Upper lobe of left lung (tissue), 6 donors: Measurements from ENCODE around the gene LMOD1. TPM values are rescaled to one million over a fixed set of nuclear protein-coding genes. Genes with fewer than 3 reads are reported as not detected.

Source experiments
- ATAC-seq, 2 donors: fragments of 200-7000 bp; cut with Tn5 transposase; one replicate each; pipeline ENCODE4 v1.9.1; 2022; ENCODE audit warnings: mild to moderate bottlenecking in 2 of 2, moderate library complexity in 2 of 2; ENCODE audit not compliant: low FRiP score in 2 of 2
- DNase-seq, 2 donors: peaks; one replicate each; pipeline ENCODE4 v3.0.0-alpha.2; 2019 to 2020
- H3K27ac ChIP-seq, 4 donors: fragments of 200-600 bp; sonication (generic); one replicate each; pipeline ENCODE4 v1.5.1; 2016 to 2019
- H3K27me3 ChIP-seq, 4 donors: fragments of 200-600 bp; sonication (generic); one replicate each; pipeline ENCODE4 v1.5.1; 2017 to 2019
- H3K36me3 ChIP-seq, 4 donors: fragments of 200-600 bp; sonication (generic); one replicate each; pipeline ENCODE4 v1.5.1; 2016 to 2019
- H3K4me1 ChIP-seq, 4 donors: fragments of 200-600 bp; sonication (generic); one replicate each; pipeline ENCODE4 v1.5.1; 2018 to 2019
- H3K4me3 ChIP-seq, 4 donors: fragments of 200-600 bp; sonication (generic); one replicate each; pipeline ENCODE4 v1.5.1; 2017 to 2019; ENCODE audit warnings: mild to moderate bottlenecking in 2 of 4, moderate library complexity in 1 of 4
- H3K9me3 ChIP-seq, 4 donors: fragments of 200-600 bp; sonication (generic); one replicate each; pipeline ENCODE4 v1.5.1; 2018 to 2019
- EP300 ChIP-seq, 4 donors: sonication (generic); formaldehyde crosslinking; IDR thresholded peaks; one replicate each; pipeline ENCODE4 v1.5.1; 2017; ENCODE audit warnings: antibody characterized with exemption in 4 of 4, control low read depth in 2 of 4
- POLR2A ChIP-seq, 4 donors: fragments of 450-650 bp; IDR thresholded peaks; one replicate each; pipeline ENCODE4 v1.5.1; 2016 to 2017; ENCODE audit warnings: antibody characterized with exemption in 4 of 4, mild to moderate bottlenecking in 2 of 4
- POLR2AphosphoS5 ChIP-seq, 2 donors: sonication (generic); formaldehyde crosslinking; IDR thresholded peaks; one replicate each; pipeline ENCODE4 v1.5.1; 2017; ENCODE audit warnings: antibody characterized with exemption in 2 of 2
- WGBS, 2 donors: methylation state at CpG; one replicate each; pipeline ENCODE4 v1.1.5; 2017 to 2018; 5-methylcytosine and 5-hydroxymethylcytosine counted together
- total RNA-seq, 6 donors: library from RNA; depleted of rRNA in 4 of 6; stranded (reverse); fragments of >200 nt in 4 of 6; gene quantifications; one replicate each; pipeline versions ENCODE4 v1.1.0 to v1.2.1, GENCODE V29; 2016 to 2021
- TF ChIP-seq, protein P1 (sequence below), 6 experiments: fragments of 450-650 bp in 4 of 6; fragments of 200-600 bp in 2 of 6; sonication (generic) in 2 of 6; IDR thresholded peaks; one replicate each; pipeline ENCODE4 v1.5.1; 2016 to 2019; ENCODE audit warnings: antibody characterized with exemption in 6 of 6
- donor health status: DM: no; HTN: no; CAD: no; lungs with moderate emphysema.
- donor health status: DM: no; HTN: yes; CAD: no; lungs with severe emphysema.

The LMOD1 gene
- total RNA-seq, 6 donors from 2014 or later: 16.6 to 28.1 (median 22.9) TPM

DNA sequence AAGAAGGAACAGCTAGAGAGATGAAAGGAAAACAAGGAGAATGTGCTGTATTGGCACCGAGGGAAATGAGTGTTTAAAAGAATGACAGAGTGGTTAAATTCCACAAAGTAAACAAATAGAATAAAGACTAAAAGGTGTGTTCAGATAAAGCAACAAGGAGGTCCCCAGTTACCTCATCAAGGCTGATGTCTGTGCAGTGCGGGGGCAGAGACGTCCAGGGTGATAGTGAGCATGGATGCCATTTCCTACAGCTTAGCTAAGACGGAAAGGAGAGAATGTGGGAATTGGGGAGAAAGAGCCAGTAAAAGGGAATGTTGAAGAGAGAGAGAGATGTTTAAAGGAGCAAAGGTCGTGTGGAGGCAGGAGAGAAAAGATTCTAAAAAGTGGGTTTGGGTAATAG is 15.5 kb downstream of the LMOD1 start:
- no peak overlapping the region for H3K27ac ChIP-seq
- H3K4me1 ChIP-seq: peaks cover 0 to 4% (median 0%) of the 10 kb centered on the region in 4 donors
- no peak overlapping the region for H3K4me3 ChIP-seq
- TF ChIP-seq POLR2A (IDR thresholded peaks at IDR 0.05) (no peak), EP300 (IDR thresholded peaks at IDR 0.05) (no peak), POLR2AphosphoS5 (IDR thresholded peaks at IDR 0.05) (no peak)
- TF ChIP-seq, protein P1, sequence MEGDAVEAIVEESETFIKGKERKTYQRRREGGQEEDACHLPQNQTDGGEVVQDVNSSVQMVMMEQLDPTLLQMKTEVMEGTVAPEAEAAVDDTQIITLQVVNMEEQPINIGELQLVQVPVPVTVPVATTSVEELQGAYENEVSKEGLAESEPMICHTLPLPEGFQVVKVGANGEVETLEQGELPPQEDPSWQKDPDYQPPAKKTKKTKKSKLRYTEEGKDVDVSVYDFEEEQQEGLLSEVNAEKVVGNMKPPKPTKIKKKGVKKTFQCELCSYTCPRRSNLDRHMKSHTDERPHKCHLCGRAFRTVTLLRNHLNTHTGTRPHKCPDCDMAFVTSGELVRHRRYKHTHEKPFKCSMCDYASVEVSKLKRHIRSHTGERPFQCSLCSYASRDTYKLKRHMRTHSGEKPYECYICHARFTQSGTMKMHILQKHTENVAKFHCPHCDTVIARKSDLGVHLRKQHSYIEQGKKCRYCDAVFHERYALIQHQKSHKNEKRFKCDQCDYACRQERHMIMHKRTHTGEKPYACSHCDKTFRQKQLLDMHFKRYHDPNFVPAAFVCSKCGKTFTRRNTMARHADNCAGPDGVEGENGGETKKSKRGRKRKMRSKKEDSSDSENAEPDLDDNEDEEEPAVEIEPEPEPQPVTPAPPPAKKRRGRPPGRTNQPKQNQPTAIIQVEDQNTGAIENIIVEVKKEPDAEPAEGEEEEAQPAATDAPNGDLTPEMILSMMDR (IDR thresholded peaks at IDR 0.05): no peak
- WGBS, 2 donors: 62 to 66% methylated on average over 5 of the region's 5 CpGs
- no peak for ATAC-seq
- no peaks in the 10 kb centered on the region for H3K36me3 ChIP-seq
- no peaks in the 10 kb centered on the region for H3K27me3 ChIP-seq
- no peak for DNase-seq
- H3K9me3 ChIP-seq: no peaks in the 10 kb centered on the region

DNA sequence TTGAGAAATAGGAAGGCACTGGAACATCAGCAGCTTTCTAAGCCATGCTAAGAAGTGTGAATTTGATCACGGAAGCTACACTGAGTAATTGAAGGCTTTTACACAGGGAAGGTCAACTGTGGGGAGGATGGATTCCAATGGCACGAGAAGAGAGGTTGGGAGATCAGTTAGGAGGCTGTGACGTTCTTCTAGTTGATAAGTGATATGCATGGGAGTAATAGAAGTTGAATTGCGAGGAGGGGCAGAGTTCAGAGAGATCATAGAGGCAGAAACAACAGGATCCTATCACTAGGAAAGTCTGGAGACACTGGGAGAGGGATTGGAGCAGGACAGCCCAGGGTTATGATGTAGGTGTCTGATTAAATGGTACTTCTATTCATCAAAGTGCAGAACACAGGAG is 16.2 kb downstream of the LMOD1 start:
- Histone ChIP-seq H3K27ac (no peak overlapping the region), H3K36me3 (no peaks in the 10 kb centered on the region), H3K4me1 (peaks cover 0 to 4% (median 0%) of the 10 kb centered on the region in 4 donors), H3K9me3 (no peaks in the 10 kb centered on the region), H3K27me3 (no peaks in the 10 kb centered on the region), H3K4me3 (no peak overlapping the region)
- TF ChIP-seq POLR2AphosphoS5 (IDR thresholded peaks at IDR 0.05) (no peak), EP300 (IDR thresholded peaks at IDR 0.05) (no peak), POLR2A (IDR thresholded peaks at IDR 0.05) (no peak)
- TF ChIP-seq, protein P1 (IDR thresholded peaks at IDR 0.05): no peak
- ATAC-seq: no peak
- no peak for DNase-seq
- 85 to 89% methylated on average over 4 of the region's 4 CpGs for WGBS, 2 donors

DNA sequence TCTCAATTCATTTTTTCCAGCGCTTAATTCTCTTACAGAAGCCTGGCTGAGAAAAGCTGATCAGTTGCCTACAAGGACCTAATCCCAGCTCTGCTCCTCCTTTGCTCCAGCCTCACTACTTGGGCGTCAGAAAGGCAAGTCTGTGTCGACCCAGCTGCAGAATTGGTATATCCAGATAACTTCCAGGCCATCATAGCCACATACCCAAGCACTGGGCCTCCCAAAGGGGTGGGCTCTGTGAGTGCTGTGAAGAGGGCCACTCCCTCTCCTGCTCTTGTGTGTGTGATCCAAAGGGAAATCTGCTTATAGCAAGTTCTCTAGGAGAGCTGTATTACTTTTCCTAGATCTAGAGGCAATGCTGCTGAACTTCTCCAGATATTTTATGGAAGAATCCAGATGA is 18.1 kb downstream of the LMOD1 start:
- Histone ChIP-seq H3K9me3 (no peaks in the 10 kb centered on the region), H3K36me3 (no peaks in the 10 kb centered on the region), H3K27ac (no peak overlapping the region), H3K4me1 (no peaks in the 10 kb centered on the region), H3K27me3 (no peaks in the 10 kb centered on the region), H3K4me3 (no peak overlapping the region)
- TF ChIP-seq, protein P1 (IDR thresholded peaks at IDR 0.05): no peak
- TF ChIP-seq POLR2A (IDR thresholded peaks at IDR 0.05) (no peak), EP300 (IDR thresholded peaks at IDR 0.05) (no peak), POLR2AphosphoS5 (IDR thresholded peaks at IDR 0.05) (no peak)
- no peak for ATAC-seq
- no peak for DNase-seq
- 83 to 98% methylated on average over 3 of the region's 3 CpGs for WGBS, 2 donors

DNA sequence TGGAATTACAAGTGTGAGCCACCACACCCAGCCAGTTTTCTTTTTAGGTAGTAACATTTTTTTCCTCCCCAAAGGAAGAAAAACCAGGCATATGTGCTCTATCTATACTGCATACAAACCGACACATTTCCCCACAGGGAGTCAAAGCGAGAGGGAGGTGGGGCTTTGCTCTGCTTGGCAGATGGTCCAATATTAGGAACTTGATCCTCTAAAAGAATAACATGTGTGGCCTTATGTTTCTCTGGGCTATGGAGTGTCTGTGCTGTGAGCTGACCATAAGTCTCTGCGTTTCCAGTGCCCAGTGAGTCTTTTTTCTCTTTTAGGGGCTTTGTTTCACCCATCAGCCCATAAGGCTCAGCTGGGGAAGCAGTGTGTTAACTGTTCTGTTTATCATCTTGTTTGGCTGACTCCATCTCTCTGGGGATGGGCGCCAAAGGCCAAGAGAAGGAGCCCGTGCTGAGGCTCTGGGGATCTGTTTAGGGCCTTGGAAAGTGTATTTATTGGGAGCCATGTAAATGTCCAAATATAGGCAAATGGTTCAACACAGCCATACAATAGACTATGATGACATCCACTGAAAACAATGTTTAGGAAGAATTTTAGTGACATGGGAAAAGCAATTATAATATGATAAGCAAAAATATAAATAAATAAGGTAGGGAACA is 20.2 kb downstream of the LMOD1 start:
- TF ChIP-seq POLR2AphosphoS5 (IDR thresholded peaks at IDR 0.05): no peak
- TF ChIP-seq POLR2A (IDR thresholded peaks at IDR 0.05): no peak
- TF ChIP-seq, protein P1 (IDR thresholded peaks at IDR 0.05): no peak
- no peak for TF ChIP-seq EP300 (IDR thresholded peaks at IDR 0.05)
- Histone ChIP-seq H3K4me3 (no peak overlapping the region), H3K36me3 (no peaks in the 10 kb centered on the region), H3K27ac (peak overlapping the region in 1 of 4 donors; percentile 16), H3K27me3 (no peaks in the 10 kb centered on the region), H3K9me3 (no peaks in the 10 kb centered on the region), H3K4me1 (no peaks in the 10 kb centered on the region)
- no peak for DNase-seq
- 76 to 80% methylated on average over 5 of the region's 5 CpGs for WGBS, 2 donors
- ATAC-seq: no peak

DNA sequence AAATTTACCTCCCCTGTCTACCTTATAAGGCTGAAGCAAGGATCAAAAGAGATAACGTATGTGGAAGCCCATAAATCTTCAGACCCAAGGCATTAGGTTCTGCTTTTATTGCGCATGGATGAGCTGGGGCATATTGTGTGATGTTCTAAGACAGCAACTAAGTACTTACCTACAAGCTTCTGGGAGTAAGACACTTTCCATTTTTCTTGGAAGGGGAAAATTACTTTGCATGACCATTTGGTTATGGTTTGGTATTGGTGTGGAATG is 21.1 kb downstream of the LMOD1 start:
- ATAC-seq (no peak), DNase-seq (no peak)
- 76 to 81% methylated on average over 2 of the region's 2 CpGs for WGBS, 2 donors
- Histone ChIP-seq H3K9me3 (no peaks in the 10 kb centered on the region), H3K36me3 (no peaks in the 10 kb centered on the region), H3K4me3 (no peak overlapping the region), H3K27me3 (no peaks in the 10 kb centered on the region), H3K4me1 (no peaks in the 10 kb centered on the region), H3K27ac (no peak overlapping the region)
- TF ChIP-seq POLR2A (IDR thresholded peaks at IDR 0.05) (no peak), POLR2AphosphoS5 (IDR thresholded peaks at IDR 0.05) (no peak), EP300 (IDR thresholded peaks at IDR 0.05) (no peak)
- TF ChIP-seq, protein P1 (IDR thresholded peaks at IDR 0.05): no peak
